ENCODE results near the gene PDYN.
A peak's percentile ranks its signal among the peaks of the same experiment; 100 is the strongest.

The PDYN gene

GRCh38 chr20:1971893-1972586 is 21.8 kb downstream of the PDYN start:
- H3K4me1 Mint-ChIP-seq, result no peaks in the 10 kb centered on the region
- H3K27ac Mint-ChIP-seq, result no peak overlapping the region
- H3K36me3 Mint-ChIP-seq, result no peaks in the 10 kb centered on the region
- H3K4me3 Mint-ChIP-seq, result no peak overlapping the region
- no peak for DNase-seq (ENCODE audit: low spot score in 2 of 2)
- no peaks in the 10 kb centered on the region for H3K9me3 Mint-ChIP-seq
- no peak for ATAC-seq

- Mint-ChIP-seq H3K9me3 (no peaks in the 10 kb centered on the region), H3K27ac (no peak overlapping the region), H3K4me3 (no peak overlapping the region), H3K4me1 (peaks cover 9% of the 10 kb centered on the region), H3K36me3 (no peaks in the 10 kb centered on the region)
- ATAC-seq (no peak), DNase-seq (ENCODE audit: low spot score in 2 of 2) (no peak)
Measured at GRCh38 chr20:1968964-1969363, 24.9 kb downstream of the PDYN start.

GRCh38 chr20:1965520-1966351 is 28.1 kb downstream of the PDYN start:
- Mint-ChIP-seq H3K9me3 (no peaks in the 10 kb centered on the region), H3K4me1 (peaks cover 9% of the 10 kb centered on the region), H3K36me3 (no peaks in the 10 kb centered on the region), H3K27ac (no peak overlapping the region), H3K4me3 (peak overlapping the region; percentile 30)
- DNase-seq (ENCODE audit: low spot score in 2 of 2), result peak; percentile 79 to 89
- peak; percentile 80 for ATAC-seq

- Mint-ChIP-seq H3K36me3 (no peaks in the 10 kb centered on the region), H3K27ac (no peak overlapping the region), H3K9me3 (no peaks in the 10 kb centered on the region), H3K4me3 (peak overlapping the region; percentile 30), H3K4me1 (peaks cover 9% of the 10 kb centered on the region)
- DNase-seq (ENCODE audit: low spot score in 2 of 2) (no peak), ATAC-seq (no peak)
Measured at GRCh38 chr20:1964659-1965405, 29.0 kb downstream of the PDYN start.

GRCh38 chr20:1964061-1964460 is 29.8 kb downstream of the PDYN start:
- no peak overlapping the region for H3K4me3 Mint-ChIP-seq
- DNase-seq (ENCODE audit: low spot score in 2 of 2), result no peak
- ATAC-seq, result no peak
- peaks cover 9% of the 10 kb centered on the region for H3K4me1 Mint-ChIP-seq
- H3K36me3 Mint-ChIP-seq, result no peaks in the 10 kb centered on the region
- no peaks in the 10 kb centered on the region for H3K9me3 Mint-ChIP-seq
- H3K27ac Mint-ChIP-seq, result no peak overlapping the region

- H3K27ac Mint-ChIP-seq, result no peak overlapping the region
- H3K9me3 Mint-ChIP-seq, result no peaks in the 10 kb centered on the region
- H3K4me1 Mint-ChIP-seq, result peaks cover 9% of the 10 kb centered on the region
- H3K36me3 Mint-ChIP-seq, result no peaks in the 10 kb centered on the region
- ATAC-seq, result no peak
- DNase-seq (ENCODE audit: low spot score in 2 of 2), result no peak
- H3K4me3 Mint-ChIP-seq, result no peak overlapping the region
Measured at GRCh38 chr20:1961374-1961773, 32.5 kb downstream of the PDYN start.

GRCh38 chr20:1959156-1959555 is 34.7 kb downstream of the PDYN start:
- no peak for DNase-seq (ENCODE audit: low spot score in 2 of 2)
- no peak overlapping the region for H3K27ac Mint-ChIP-seq
- H3K4me1 Mint-ChIP-seq, result no peaks in the 10 kb centered on the region
- ATAC-seq, result no peak
- H3K36me3 Mint-ChIP-seq, result no peaks in the 10 kb centered on the region
- H3K4me3 Mint-ChIP-seq, result no peak overlapping the region
- H3K9me3 Mint-ChIP-seq, result no peaks in the 10 kb centered on the region

GRCh38 chr20:1958426-1958825 is 35.4 kb downstream of the PDYN start:
- H3K4me3 Mint-ChIP-seq, result no peak overlapping the region
- H3K4me1 Mint-ChIP-seq, result no peaks in the 10 kb centered on the region
- H3K9me3 Mint-ChIP-seq, result no peaks in the 10 kb centered on the region
- ATAC-seq, result no peak
- no peaks in the 10 kb centered on the region for H3K36me3 Mint-ChIP-seq
- no peak overlapping the region for H3K27ac Mint-ChIP-seq
- no peak for DNase-seq (ENCODE audit: low spot score in 2 of 2)

GRCh38 chr20:1955217-1955616 is 38.6 kb downstream of the PDYN start:
- no peaks in the 10 kb centered on the region for H3K36me3 Mint-ChIP-seq
- ATAC-seq (no peak), DNase-seq (ENCODE audit: low spot score in 2 of 2) (no peak)
- no peak overlapping the region for H3K4me3 Mint-ChIP-seq
- H3K4me1 Mint-ChIP-seq, result no peaks in the 10 kb centered on the region
- no peak overlapping the region for H3K27ac Mint-ChIP-seq
- no peaks in the 10 kb centered on the region for H3K9me3 Mint-ChIP-seq

GRCh38 chr20:1953621-1954020 is 40.2 kb downstream of the PDYN start:
- no peaks in the 10 kb centered on the region for H3K36me3 Mint-ChIP-seq
- H3K4me3 Mint-ChIP-seq, result no peak overlapping the region
- H3K4me1 Mint-ChIP-seq, result no peaks in the 10 kb centered on the region
- ATAC-seq, result no peak
- no peaks in the 10 kb centered on the region for H3K9me3 Mint-ChIP-seq
- no peak overlapping the region for H3K27ac Mint-ChIP-seq
- DNase-seq (ENCODE audit: low spot score in 2 of 2), result no peak

GRCh38 chr20:1952737-1953530 is 40.9 kb downstream of the PDYN start:
- H3K27ac Mint-ChIP-seq, result no peak overlapping the region

GRCh38 chr20:1951436-1952115 is 42.3 kb downstream of the PDYN start:
- no peak overlapping the region for H3K4me3 Mint-ChIP-seq
- no peak for ATAC-seq
- H3K36me3 Mint-ChIP-seq, result no peaks in the 10 kb centered on the region
- DNase-seq (ENCODE audit: low spot score in 2 of 2), result no peak
- no peaks in the 10 kb centered on the region for H3K9me3 Mint-ChIP-seq
- H3K27ac Mint-ChIP-seq, result no peak overlapping the region
- no peaks in the 10 kb centered on the region for H3K4me1 Mint-ChIP-seq

More at GRCh38 chr20:1952737-1953530, 40.9 kb downstream of the PDYN start:
- ATAC-seq, result peak; percentile 21
- Mint-ChIP-seq H3K4me1 (no peaks in the 10 kb centered on the region), H3K36me3 (no peaks in the 10 kb centered on the region), H3K4me3 (no peak overlapping the region), H3K9me3 (no peaks in the 10 kb centered on the region)
- no peak for DNase-seq (ENCODE audit: low spot score in 2 of 2)

GRCh38 chr20:1950836-1951235 is 43.0 kb downstream of the PDYN start:
- Mint-ChIP-seq H3K9me3 (no peaks in the 10 kb centered on the region), H3K4me3 (no peak overlapping the region), H3K27ac (no peak overlapping the region), H3K4me1 (no peaks in the 10 kb centered on the region), H3K36me3 (no peaks in the 10 kb centered on the region)
- ATAC-seq (no peak), DNase-seq (ENCODE audit: low spot score in 2 of 2) (no peak)

- ATAC-seq (no peak), DNase-seq (ENCODE audit: low spot score in 2 of 2) (no peak)
- H3K4me1 Mint-ChIP-seq, result no peaks in the 10 kb centered on the region
- no peaks in the 10 kb centered on the region for H3K36me3 Mint-ChIP-seq
- no peak overlapping the region for H3K27ac Mint-ChIP-seq
- no peaks in the 10 kb centered on the region for H3K9me3 Mint-ChIP-seq
- H3K4me3 Mint-ChIP-seq, result no peak overlapping the region
Measured at GRCh38 chr20:1949347-1950100, 44.3 kb downstream of the PDYN start.
